ENCODE data around the gene FOSB.

The FOSB gene

GRCh38 chr19:45439190-45439568 is 28.6 kb upstream of the FOSB start:
- DNase-seq (ENCODE audit: low spot score): no peak
- TF ChIP-seq, protein P1, sequence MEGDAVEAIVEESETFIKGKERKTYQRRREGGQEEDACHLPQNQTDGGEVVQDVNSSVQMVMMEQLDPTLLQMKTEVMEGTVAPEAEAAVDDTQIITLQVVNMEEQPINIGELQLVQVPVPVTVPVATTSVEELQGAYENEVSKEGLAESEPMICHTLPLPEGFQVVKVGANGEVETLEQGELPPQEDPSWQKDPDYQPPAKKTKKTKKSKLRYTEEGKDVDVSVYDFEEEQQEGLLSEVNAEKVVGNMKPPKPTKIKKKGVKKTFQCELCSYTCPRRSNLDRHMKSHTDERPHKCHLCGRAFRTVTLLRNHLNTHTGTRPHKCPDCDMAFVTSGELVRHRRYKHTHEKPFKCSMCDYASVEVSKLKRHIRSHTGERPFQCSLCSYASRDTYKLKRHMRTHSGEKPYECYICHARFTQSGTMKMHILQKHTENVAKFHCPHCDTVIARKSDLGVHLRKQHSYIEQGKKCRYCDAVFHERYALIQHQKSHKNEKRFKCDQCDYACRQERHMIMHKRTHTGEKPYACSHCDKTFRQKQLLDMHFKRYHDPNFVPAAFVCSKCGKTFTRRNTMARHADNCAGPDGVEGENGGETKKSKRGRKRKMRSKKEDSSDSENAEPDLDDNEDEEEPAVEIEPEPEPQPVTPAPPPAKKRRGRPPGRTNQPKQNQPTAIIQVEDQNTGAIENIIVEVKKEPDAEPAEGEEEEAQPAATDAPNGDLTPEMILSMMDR (IDR thresholded peaks at IDR 0.05; ENCODE audit: extremely low read depth, missing control alignments): no peak

- TF ChIP-seq, protein P1 (IDR thresholded peaks at IDR 0.05; ENCODE audit: extremely low read depth, missing control alignments): peak; percentile 95
- peak; percentile 93 for DNase-seq (ENCODE audit: low spot score)
Observed at GRCh38 chr19:45439569-45440258, 28.1 kb upstream of the FOSB start.

DNA sequence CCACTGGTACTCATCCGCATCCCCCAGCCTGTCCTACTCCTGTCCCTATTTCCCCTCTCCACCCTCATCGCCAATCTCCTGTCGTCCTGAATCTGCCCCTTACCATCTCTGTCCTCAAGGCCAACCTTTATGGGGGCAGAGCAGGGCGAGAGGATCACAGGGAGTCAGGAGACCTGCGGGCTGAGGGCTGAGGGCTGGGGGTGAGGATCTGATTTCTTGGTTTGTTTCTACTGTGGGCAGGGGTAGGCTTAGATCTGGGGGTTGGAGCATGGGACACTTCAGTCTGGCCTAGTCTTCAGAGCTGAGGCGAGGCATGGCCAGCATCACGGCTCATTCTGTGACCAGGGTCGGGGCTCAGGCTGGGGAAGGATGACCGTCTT is 27.5 kb upstream of the FOSB start:
- no peak for DNase-seq (ENCODE audit: low spot score)
- TF ChIP-seq, protein P1 (IDR thresholded peaks at IDR 0.05; ENCODE audit: extremely low read depth, missing control alignments): no peak

- DNase-seq (ENCODE audit: low spot score): no peak
- TF ChIP-seq, protein P1 (IDR thresholded peaks at IDR 0.05; ENCODE audit: extremely low read depth, missing control alignments): no peak
Observed at GRCh38 chr19:45440873-45441654, 26.7 kb upstream of the FOSB start.

DNA sequence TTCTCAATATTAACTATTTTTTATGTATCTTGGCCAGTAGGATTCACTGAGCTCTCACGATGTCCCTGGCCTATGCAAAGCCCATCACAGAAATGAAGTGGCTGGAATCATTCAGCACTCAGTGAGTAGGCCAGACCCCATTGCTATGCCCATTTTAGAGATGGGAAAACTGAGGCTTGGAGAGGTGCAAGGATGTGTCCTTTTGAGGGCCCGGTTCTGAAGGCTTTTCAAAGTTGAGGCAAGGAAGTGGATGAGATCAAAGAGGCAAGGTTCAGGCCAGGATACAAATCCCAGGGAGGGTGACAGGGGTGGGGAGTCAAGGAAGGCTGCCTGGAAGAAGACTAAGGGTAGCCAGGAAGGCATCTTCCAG is 25.4 kb upstream of the FOSB start:
- TF ChIP-seq, protein P1 (IDR thresholded peaks at IDR 0.05; ENCODE audit: extremely low read depth, missing control alignments): no peak
- DNase-seq (ENCODE audit: low spot score): no peak

GRCh38 chr19:45442778-45443461 is 24.9 kb upstream of the FOSB start:
- TF ChIP-seq, protein P1 (IDR thresholded peaks at IDR 0.05; ENCODE audit: extremely low read depth, missing control alignments): no peak
- DNase-seq (ENCODE audit: low spot score): peak; percentile 54
